MM.1S (cell line): ENCODE measurements around the gene VAPA.

Experiments used
- DNase-seq: peaks from one replicate; pipeline ENCODE4 v3.0.0-alpha.2; 2015
- H2AFZ ChIP-seq: fragments of 300-600 bp; sonication (generic); 2 replicates; pipeline ENCODE4 v1.6.0; 2016; ENCODE audit warnings: antibody characterized with exemption, low read length
- H3F3A ChIP-seq: fragments of 300-600 bp; sonication (generic); 2 replicates; pipeline ENCODE4 v1.6.1; 2016; ENCODE audit warnings: mild to moderate bottlenecking, antibody characterized with exemption, low read length, moderate library complexity, mixed read lengths; ENCODE audit not compliant: insufficient read depth
- H3K27ac ChIP-seq: fragments of 300-600 bp; sonication (generic); 2 replicates; pipeline ENCODE4 v1.5.1; 2016; ENCODE audit warnings: mild to moderate bottlenecking, low read length
- H3K27me3 ChIP-seq: fragments of 300-600 bp; sonication (generic); replicated peaks from 2 replicates; pipeline ENCODE4 v1.6.0; 2016; ENCODE audit warnings: low read length; ENCODE audit not compliant: insufficient read depth
- H3K36me3 ChIP-seq: fragments of 300-600 bp; sonication (generic); replicated peaks from 2 replicates; pipeline ENCODE4 v1.6.1; 2016; ENCODE audit warnings: mild to moderate bottlenecking, low read length, mixed read lengths; ENCODE audit not compliant: insufficient read depth
- H3K4me1 ChIP-seq: fragments of 300-600 bp; sonication (generic); 2 replicates; pipeline ENCODE4 v1.6.1; 2016; ENCODE audit warnings: low read length, mixed read lengths
- H3K4me2 ChIP-seq: fragments of 300-600 bp; sonication (generic); 2 replicates; pipeline ENCODE4 v1.6.0; 2016; ENCODE audit warnings: low read depth, low read length
- H3K4me3 ChIP-seq: fragments of 300-600 bp; sonication (generic); 2 replicates; pipeline ENCODE4 v1.5.1; 2016; ENCODE audit warnings: low read length, mixed read lengths
- H3K79me2 ChIP-seq: fragments of 300-600 bp; sonication (generic); 2 replicates; pipeline ENCODE4 v1.6.1; 2016; ENCODE audit warnings: mixed run types, low read length, mixed read lengths
- H3K9ac ChIP-seq: fragments of 300-600 bp; sonication (generic); 2 replicates; pipeline ENCODE4 v1.6.1; 2016; ENCODE audit warnings: low read length, mixed read lengths
- H3K9me2 ChIP-seq: fragments of 300-600 bp; sonication (generic); replicated peaks from 2 replicates; pipeline ENCODE4 v1.6.1; 2016; ENCODE audit warnings: mild to moderate bottlenecking, low read length, mixed read lengths; ENCODE audit not compliant: insufficient read depth
- H3K9me3 ChIP-seq: fragments of 300-600 bp; sonication (generic); replicated peaks from 2 replicates; pipeline ENCODE4 v1.6.1; 2016; ENCODE audit warnings: mild to moderate bottlenecking, low read length, mixed read lengths; ENCODE audit not compliant: insufficient read depth
- H4K20me1 ChIP-seq: fragments of 300-600 bp; sonication (generic); 2 replicates; pipeline ENCODE4 v1.6.1; 2016; ENCODE audit warnings: mild to moderate bottlenecking, low read length, moderate library complexity, mixed read lengths; ENCODE audit not compliant: insufficient read depth
- EZH2 ChIP-seq: fragments of 300-600 bp; sonication (generic); optimal IDR thresholded peaks from 2 replicates; pipeline ENCODE3; 2017; ENCODE audit warnings: low read depth, mild to moderate bottlenecking, antibody characterized with exemption, low read length, mixed read lengths
- EZH2phosphoT487 ChIP-seq: fragments of 300-600 bp; sonication (generic); IDR thresholded peaks from 2 replicates; pipeline ENCODE4 v1.6.1; 2018; ENCODE audit warnings: antibody characterized with exemption, low read length
- TF ChIP-seq, protein P1 (sequence below): fragments of 300-600 bp; sonication (generic); IDR thresholded peaks from 2 replicates; pipeline ENCODE4 v1.5.1; 2016; ENCODE audit warnings: antibody characterized with exemption, low read length, mixed read lengths

Gene VAPA

DNA sequence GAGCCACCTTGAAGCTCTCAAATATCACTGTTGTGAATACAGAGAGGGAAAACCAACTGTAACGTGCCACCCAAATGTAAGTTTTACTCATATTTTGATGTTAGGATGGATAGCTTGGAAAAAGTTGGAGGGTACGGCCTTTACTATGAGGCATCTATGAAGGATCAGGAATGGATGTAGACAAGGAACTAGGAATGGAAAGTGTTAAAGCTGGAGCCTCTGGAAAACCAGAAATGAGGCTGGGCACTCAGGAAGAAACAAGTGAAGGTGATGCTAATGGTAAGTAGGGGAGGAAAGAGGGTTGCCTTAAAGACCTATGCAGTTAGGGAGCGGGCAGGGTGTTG, 27.8 kb upstream of the VAPA start:
- H3K4me2 ChIP-seq: no peak overlapping the region
- no peaks in the 10 kb centered on the region for H3K9me2 ChIP-seq
- H3K27me3 ChIP-seq: no peaks in the 10 kb centered on the region
- no peak overlapping the region for H3K9ac ChIP-seq
- no peaks in the 10 kb centered on the region for H3K9me3 ChIP-seq
- H3K36me3 ChIP-seq: no peaks in the 10 kb centered on the region
- no peaks in the 10 kb centered on the region for H3K4me1 ChIP-seq
- TF ChIP-seq, protein P1, sequence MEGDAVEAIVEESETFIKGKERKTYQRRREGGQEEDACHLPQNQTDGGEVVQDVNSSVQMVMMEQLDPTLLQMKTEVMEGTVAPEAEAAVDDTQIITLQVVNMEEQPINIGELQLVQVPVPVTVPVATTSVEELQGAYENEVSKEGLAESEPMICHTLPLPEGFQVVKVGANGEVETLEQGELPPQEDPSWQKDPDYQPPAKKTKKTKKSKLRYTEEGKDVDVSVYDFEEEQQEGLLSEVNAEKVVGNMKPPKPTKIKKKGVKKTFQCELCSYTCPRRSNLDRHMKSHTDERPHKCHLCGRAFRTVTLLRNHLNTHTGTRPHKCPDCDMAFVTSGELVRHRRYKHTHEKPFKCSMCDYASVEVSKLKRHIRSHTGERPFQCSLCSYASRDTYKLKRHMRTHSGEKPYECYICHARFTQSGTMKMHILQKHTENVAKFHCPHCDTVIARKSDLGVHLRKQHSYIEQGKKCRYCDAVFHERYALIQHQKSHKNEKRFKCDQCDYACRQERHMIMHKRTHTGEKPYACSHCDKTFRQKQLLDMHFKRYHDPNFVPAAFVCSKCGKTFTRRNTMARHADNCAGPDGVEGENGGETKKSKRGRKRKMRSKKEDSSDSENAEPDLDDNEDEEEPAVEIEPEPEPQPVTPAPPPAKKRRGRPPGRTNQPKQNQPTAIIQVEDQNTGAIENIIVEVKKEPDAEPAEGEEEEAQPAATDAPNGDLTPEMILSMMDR: no peak
- TF ChIP-seq EZH2phosphoT487: no peak
- TF ChIP-seq EZH2: no peak
- no peaks in the 10 kb centered on the region for H4K20me1 ChIP-seq
- no peaks in the 10 kb centered on the region for H3K79me2 ChIP-seq
- no peak for DNase-seq
- no peak overlapping the region for H3K27ac ChIP-seq
- H3F3A ChIP-seq: no peaks in the 10 kb centered on the region
- H2AFZ ChIP-seq: no peak overlapping the region
- no peak overlapping the region for H3K4me3 ChIP-seq

DNA sequence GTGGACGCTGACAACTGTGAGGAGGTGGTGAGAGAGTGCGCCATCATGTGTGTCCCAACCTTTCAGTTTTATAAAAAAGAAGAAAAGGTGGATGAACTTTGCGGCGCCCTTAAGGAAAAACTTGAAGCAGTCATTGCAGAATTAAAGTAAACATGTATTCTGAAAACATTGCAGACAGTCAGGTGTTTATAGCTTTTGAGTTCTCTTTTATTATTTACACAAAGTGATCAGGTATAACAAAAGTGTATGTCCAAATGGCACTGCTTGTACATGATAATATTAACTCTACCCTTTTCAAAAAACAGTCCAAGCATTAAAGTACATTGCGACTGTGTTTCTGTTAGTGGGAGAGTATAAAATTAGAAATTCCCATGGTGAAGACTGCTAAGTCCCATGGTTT, 25.8 kb upstream of the VAPA start:
- H3K27me3 ChIP-seq: no peaks in the 10 kb centered on the region
- no peaks in the 10 kb centered on the region for H3K9me3 ChIP-seq
- no peak overlapping the region for H3K9ac ChIP-seq
- no peaks in the 10 kb centered on the region for H4K20me1 ChIP-seq
- no peak overlapping the region for H3K4me2 ChIP-seq
- H3K27ac ChIP-seq: no peak overlapping the region
- TF ChIP-seq EZH2 (no peak), EZH2phosphoT487 (no peak)
- TF ChIP-seq, protein P1: no peak
- H3K4me1 ChIP-seq: no peaks in the 10 kb centered on the region
- no peaks in the 10 kb centered on the region for H3K36me3 ChIP-seq
- no peak overlapping the region for H3K4me3 ChIP-seq
- no peaks in the 10 kb centered on the region for H3K79me2 ChIP-seq
- no peak overlapping the region for H2AFZ ChIP-seq
- H3F3A ChIP-seq: no peaks in the 10 kb centered on the region
- no peak for DNase-seq
- H3K9me2 ChIP-seq: no peaks in the 10 kb centered on the region

DNA sequence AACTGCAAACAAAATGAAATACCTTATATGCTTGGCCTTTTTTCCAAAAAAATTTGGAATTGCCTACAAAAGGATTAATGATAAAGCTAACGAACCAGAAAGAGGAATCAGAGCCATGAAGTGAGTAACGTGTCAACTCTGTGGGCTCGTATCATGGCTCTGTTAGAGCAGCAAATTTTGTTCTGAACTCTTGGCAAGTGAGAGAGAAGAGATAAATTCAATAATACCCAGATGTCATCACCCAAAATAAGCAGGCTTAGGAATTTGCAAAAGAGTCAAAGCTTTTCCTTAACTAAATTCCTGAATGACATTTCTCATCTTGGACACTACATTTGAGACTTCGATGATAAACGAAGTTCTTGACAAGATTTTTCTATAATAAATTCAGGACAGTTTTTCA, 23.6 kb upstream of the VAPA start:
- DNase-seq: no peak
- H3K9ac ChIP-seq: no peak overlapping the region
- no peaks in the 10 kb centered on the region for H3K36me3 ChIP-seq

More for the DNA sequence above, 23.6 kb upstream of the VAPA start:
- H3K4me2 ChIP-seq: no peak overlapping the region
- H4K20me1 ChIP-seq: no peaks in the 10 kb centered on the region
- no peaks in the 10 kb centered on the region for H3K79me2 ChIP-seq
- no peaks in the 10 kb centered on the region for H3F3A ChIP-seq
- H2AFZ ChIP-seq: no peak overlapping the region
- no peaks in the 10 kb centered on the region for H3K9me2 ChIP-seq
- no peak overlapping the region for H3K4me3 ChIP-seq
- H3K4me1 ChIP-seq: no peaks in the 10 kb centered on the region
- no peaks in the 10 kb centered on the region for H3K9me3 ChIP-seq
- H3K27ac ChIP-seq: no peak overlapping the region
- TF ChIP-seq EZH2phosphoT487 (no peak), EZH2 (no peak)
- TF ChIP-seq, protein P1: no peak
- H3K27me3 ChIP-seq: no peaks in the 10 kb centered on the region
